K562 (cell line): ENCODE results near the gene IREB2. TPM values are rescaled to one million over a fixed set of nuclear protein-coding genes. Genes with fewer than 3 reads are reported as not detected.
A peak's percentile ranks its signal among the peaks of the same experiment; 100 is the strongest.

ENCODE experiments used
- ATAC-seq: fragments of 200-7000 bp; cut with Tn5 transposase; 3 replicates; pipeline ENCODE4 v1.9.1; 2020; ENCODE audit warnings: moderate library complexity
- BruUV-seq: library from RNA; stranded (reverse); fragments of 400-500 nt; replicated peaks from 2 replicates; lab custom pipeline; 2021; lab: Mats Ljungman, UMichigan
- CTCF ChIA-PET: fragments of 300-600 bp; formaldehyde crosslinking; extraction: SDS; loops from one replicate; lab custom pipeline; 2021; ENCODE audit warnings: low intra/inter-chr PET ratio; lab: Yijun Ruan, JAX
- POLR2A ChIA-PET: fragments of 300-600, 350-650 bp; sonication (Branson Sonifier 250); formaldehyde crosslinking; extraction: SDS; loops from one replicate; lab custom pipeline; 2021; ENCODE audit warnings: antibody characterized with exemption, inconsistent platforms; lab: Yijun Ruan, JAX
- DNase-seq, 4 experiments: peaks; one replicate each; pipeline versions ENCODE4 v3.0.0 to v3.0.0-alpha.2; 2011 to 2018; ENCODE audit warnings: low spot score in 3 of 4, mixed read lengths in 3 of 4; ENCODE audit errors: extremely low read depth in 1 of 4
- FAIRE-seq: peaks from 2 replicates; lab custom pipeline; 2011; peaks lifted over from hg19 to GRCh38; lab: Jason Lieb, UNC
- H2AFZ ChIP-seq: 2 replicates; pipeline ENCODE4 v1.6.0; 2011; ENCODE audit warnings: low read depth, low read length, control low read depth, inconsistent platforms
- H3K27ac ChIP-seq: fragments of 200-600 bp; 3 replicates; pipeline ENCODE4 v1.8.0; 2011; ENCODE audit warnings: low read depth, mild to moderate bottlenecking, control low read depth, inconsistent platforms, low read length, moderate library complexity, mixed read lengths; ENCODE audit errors: extremely low read depth
- H3K27me3 ChIP-seq, 2 experiments: fragments of 300-600 bp in 1 of 2; 2 replicates in 1 of 2; 3 replicates in 1 of 2; pipeline versions ENCODE4 v1.6.0 to v1.8.0; 2011; ENCODE audit warnings: inconsistent platforms in 2 of 2, low read length in 2 of 2, mild to moderate bottlenecking in 1 of 2, mixed read lengths in 1 of 2, moderate library complexity in 1 of 2; ENCODE audit not compliant: control insufficient read depth in 2 of 2, insufficient read depth in 2 of 2
- H3K36me3 ChIP-seq: fragments of 300-600 bp; 3 replicates; pipeline ENCODE4 v1.8.0; 2011; ENCODE audit warnings: mild to moderate bottlenecking, low read length, inconsistent platforms; ENCODE audit not compliant: control insufficient read depth, insufficient read depth
- H3K4me1 ChIP-seq, 2 experiments: fragments of 200-600 bp in 1 of 2; replicated peaks in 1 of 2; 2 replicates in 1 of 2; 3 replicates in 1 of 2; pipeline versions ENCODE4 v1.5.1 to v1.8.0; 2011; ENCODE audit warnings: inconsistent platforms in 2 of 2, low read length in 2 of 2, mild to moderate bottlenecking in 1 of 2, mixed read lengths in 1 of 2, moderate library complexity in 1 of 2; ENCODE audit not compliant: control insufficient read depth in 2 of 2, insufficient read depth in 2 of 2
- H3K4me2 ChIP-seq: 2 replicates; pipeline ENCODE4 v1.6.1; 2011; ENCODE audit warnings: low read length, control low read depth, inconsistent platforms, mixed read lengths; ENCODE audit not compliant: insufficient read depth
- H3K4me3 ChIP-seq: fragments of 200-600 bp; sonication (generic), shearing (Covaris generic); 2 replicates; pipeline ENCODE4 v1.5.1; 2016; ENCODE audit warnings: control low read depth, inconsistent platforms
- H3K79me2 ChIP-seq: fragments of 200-600 bp; 3 replicates; pipeline ENCODE4 v1.8.0; 2011; ENCODE audit warnings: low read length, inconsistent platforms; ENCODE audit not compliant: control insufficient read depth, insufficient read depth
- H3K9ac ChIP-seq, 2 experiments: 2 replicates each; pipeline versions ENCODE4 v1.6.0 to v1.6.1; 2011; ENCODE audit warnings: low read depth in 2 of 2, low read length in 2 of 2, control low read depth in 1 of 2, inconsistent platforms in 1 of 2, mild to moderate bottlenecking in 1 of 2, mixed read lengths in 1 of 2; ENCODE audit not compliant: insufficient read depth in 1 of 2
- H3K9me1 ChIP-seq: one replicate; pipeline ENCODE4 v1.6.0; 2011; ENCODE audit warnings: inconsistent platforms, mild to moderate bottlenecking, low read length, moderate library complexity; ENCODE audit not compliant: control insufficient read depth, insufficient read depth
- H3K9me3 ChIP-seq: replicated peaks from 2 replicates; pipeline ENCODE4 v1.5.1; 2011; ENCODE audit warnings: low read depth, low read length, inconsistent platforms; ENCODE audit not compliant: control insufficient read depth, insufficient read depth
- H4K20me1 ChIP-seq: replicated peaks from 2 replicates; pipeline ENCODE4 v1.6.1; 2011; ENCODE audit warnings: low read length, inconsistent platforms, mixed read lengths; ENCODE audit not compliant: control insufficient read depth, insufficient read depth
- CEBPG ChIP-seq, 3 experiments: fragments of 200-800 bp in 1 of 3; sonication (Bioruptor generic) in 1 of 3; sonication (generic) in 1 of 3; formaldehyde crosslinking in 1 of 3; IDR thresholded peaks in 2 of 3; conservative IDR thresholded peaks in 1 of 3; 2 replicates each; pipeline versions ENCODE4 v1.6.1 to v1.8.0; 2016 to 2022; ENCODE audit warnings: missing compliant biosample characterization in 2 of 3, missing genetic modification characterization in 2 of 3, mild to moderate bottlenecking in 1 of 3, missing genetic modification reagents in 1 of 3
- DACH1 ChIP-seq: fragments of 450-650 bp; IDR thresholded peaks from 2 replicates; pipeline ENCODE4 v1.6.1; 2018; ENCODE audit not compliant: partially characterized antibody
- EHMT2 ChIP-seq: fragments of 450-650 bp; IDR thresholded peaks from 2 replicates; pipeline ENCODE4 v1.6.1; 2018; ENCODE audit warnings: antibody characterized with exemption
- MEIS2 ChIP-seq: fragments of 450-650 bp; IDR thresholded peaks from 2 replicates; pipeline ENCODE4 v1.6.1; 2014; ENCODE audit warnings: mild to moderate bottlenecking; ENCODE audit not compliant: partially characterized antibody
- SOX6 ChIP-seq: fragments of 450-650 bp; IDR thresholded peaks from 2 replicates; pipeline ENCODE4 v1.6.1; 2014; ENCODE audit warnings: mild to moderate bottlenecking
- ZNF354B ChIP-seq: fragments of 250-450 bp; sonication (Bioruptor Pico); IDR thresholded peaks from 2 replicates; pipeline ENCODE4 v1.4.0; 2020
- WGBS: fragments of 100-300 bp; shearing (Covaris generic); methylation state at CpG from one replicate; pipeline ENCODE4 v1.1.6; 2016; ENCODE audit warnings: low coverage, mixed read lengths; ENCODE audit not compliant: insufficient coverage; ENCODE audit errors: missing lambda C conversion rate; 5-methylcytosine and 5-hydroxymethylcytosine counted together
- in situ Hi-C: fragments of 300-500 bp; cut with MboI; formaldehyde crosslinking; loops from 4 replicates; pipeline ENCODE4 v1.15.0; 2018; ENCODE audit warnings: inconsistent platforms, mixed read lengths
- intact Hi-C: fragments of 100-400 bp; cut with micrococcal nuclease; formaldehyde crosslinking; loops from 2 replicates; pipeline ENCODE4 v1.14.2; 2022
- polyA plus RNA-seq, 8 experiments: library from polyadenylated mRNA; depleted of rRNA in 4 of 8; stranded (reverse) in 5 of 8; unstranded in 3 of 8; fragments of >200 nt; fragmentation: Nextera tagmentation in 2 of 8; fragmentation: Illumina TruSeq in 1 of 8; extraction: Ambion mirVana in 2 of 8; extraction: Trizol in 1 of 8; gene quantifications; 2 replicates each; pipeline versions ENCODE4 v1.2.1 to v1.2.3, GENCODE V29; 2011 to 2014; ENCODE audit warnings: inconsistent platforms in 1 of 8, missing spikeins in 1 of 8
- total RNA-seq, 7 experiments: library from RNA; depleted of rRNA in 6 of 7; stranded (reverse); fragments of >200 nt in 6 of 7; fragmentation: Illumina TruSeq in 2 of 7; extraction: Trizol in 2 of 7; gene quantifications; 2 replicates each; pipeline versions ENCODE4 v1.2.1 to v1.2.3, GENCODE V29; 2011 to 2021; ENCODE audit warnings: low replicate concordance in 1 of 7
- TF ChIP-seq, protein P1 (sequence below), 2 experiments: IDR thresholded peaks in 1 of 2; conservative IDR thresholded peaks in 1 of 2; 2 replicates each; pipeline ENCODE4 v1.6.1; 2016; ENCODE audit warnings: low read depth in 2 of 2, mild to moderate bottlenecking in 1 of 2, missing compliant biosample characterization in 1 of 2, missing genetic modification characterization in 1 of 2, moderate library complexity in 1 of 2

Gene IREB2
- total and polyA plus RNA-seq, 9 of the 15 experiments (the other 6 are each of a cell fraction or from before 2014, with no cell fraction given) = 16.8 to 61.7 (median 34.0) TPM

DNA sequence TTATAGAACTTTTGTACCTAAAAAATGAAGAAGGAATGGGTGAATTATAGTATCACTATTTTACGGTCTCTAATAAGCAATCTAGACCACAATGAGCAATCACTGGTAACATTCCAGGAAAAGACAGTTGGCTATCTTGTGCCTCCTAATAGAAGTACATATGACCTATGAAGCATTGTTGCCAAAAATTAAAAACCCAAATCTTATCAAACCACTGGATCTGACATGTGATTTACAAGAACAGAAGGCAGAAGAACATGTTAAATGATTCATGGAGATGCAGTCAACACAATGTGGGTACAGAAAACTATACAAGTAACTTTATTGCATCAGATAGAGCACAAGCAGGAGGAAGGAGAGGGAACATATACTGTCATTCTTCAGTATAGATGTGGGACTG is 54.9 kb downstream of the IREB2 start:
- Histone ChIP-seq H3K27me3 (no peaks in the 10 kb centered on the region), H3K36me3 (peaks cover 91% of the 10 kb centered on the region), H3K4me3 (no peak overlapping the region), H3K4me1 (no peaks in the 10 kb centered on the region), H2AFZ (no peak overlapping the region), H3K9me3 (no peaks in the 10 kb centered on the region), H3K9me1 (no peaks in the 10 kb centered on the region), H3K79me2 (no peaks in the 10 kb centered on the region), H4K20me1 (no peaks in the 10 kb centered on the region), H3K4me2 (no peak overlapping the region), H3K9ac (no peak overlapping the region), H3K27ac (no peak overlapping the region)
- 92% methylated on average over 1 of the region's 1 CpG for WGBS
- intact Hi-C loops (no loop called here), in situ Hi-C loops (no loop called here)
- TF ChIP-seq DACH1 (no peak), CEBPG (CRISPR knock-in tag; IDR thresholded peaks at IDR 0.05) (no peak), CEBPG (tag; conservative IDR thresholded peaks at IDR 0.05 in 1 of 2, IDR thresholded peaks at IDR 0.05 in 1 of 2) (peak in 1 of 2 experiments; percentile 45; a peak in 1 of 4 replicates), EHMT2 (no peak), SOX6 (0 out of 2 replicates have a peak, but pooled peaks have one; percentile 14), MEIS2 (peak; percentile 36), ZNF354B (peak; percentile 24; the same call in 1 of the 2 replicates)
- TF ChIP-seq, protein P1, sequence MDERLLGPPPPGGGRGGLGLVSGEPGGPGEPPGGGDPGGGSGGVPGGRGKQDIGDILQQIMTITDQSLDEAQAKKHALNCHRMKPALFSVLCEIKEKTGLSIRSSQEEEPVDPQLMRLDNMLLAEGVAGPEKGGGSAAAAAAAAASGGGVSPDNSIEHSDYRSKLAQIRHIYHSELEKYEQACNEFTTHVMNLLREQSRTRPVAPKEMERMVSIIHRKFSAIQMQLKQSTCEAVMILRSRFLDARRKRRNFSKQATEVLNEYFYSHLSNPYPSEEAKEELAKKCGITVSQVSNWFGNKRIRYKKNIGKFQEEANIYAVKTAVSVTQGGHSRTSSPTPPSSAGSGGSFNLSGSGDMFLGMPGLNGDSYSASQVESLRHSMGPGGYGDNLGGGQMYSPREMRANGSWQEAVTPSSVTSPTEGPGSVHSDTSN (CRISPR knock-in tag; IDR thresholded peaks at IDR 0.05; ENCODE audit: low read depth) = no peak
- TF ChIP-seq, protein P1 (tag; conservative IDR thresholded peaks at IDR 0.05; ENCODE audit: low read depth) = no peak
- ATAC-seq (no peak), DNase-seq (no peak), FAIRE-seq (no peak)
- ChIA-PET POLR2A (no interaction called here), CTCF (no interaction called here)
- no TSS peak for BruUV-seq
